Dermis microvascular lymphatic vessel endothelial cell (primary cell): ENCODE measurements around the gene PM20D2. TPM values are rescaled to one million over a fixed set of nuclear protein-coding genes. Genes with fewer than 3 reads are reported as not detected.
"Not testable (repeated sequence)": the region's sequence is repeated elsewhere in the genome, so short reads cannot be mapped to it uniquely, and the experiment has no call there.

Source experiments
- DNase-seq, 2 donors: peaks; one replicate each; pipeline versions ENCODE4 v3.0.0 to v3.0.0-alpha.2; 2010; ENCODE audit warnings: low read depth in 2 of 2
- total RNA-seq: library from RNA; depleted of rRNA; stranded (reverse); fragments of >200 nt; gene quantifications from 2 replicates; pipeline ENCODE4 v1.2.1, GENCODE V29; 2014

The PM20D2 gene, protein sequence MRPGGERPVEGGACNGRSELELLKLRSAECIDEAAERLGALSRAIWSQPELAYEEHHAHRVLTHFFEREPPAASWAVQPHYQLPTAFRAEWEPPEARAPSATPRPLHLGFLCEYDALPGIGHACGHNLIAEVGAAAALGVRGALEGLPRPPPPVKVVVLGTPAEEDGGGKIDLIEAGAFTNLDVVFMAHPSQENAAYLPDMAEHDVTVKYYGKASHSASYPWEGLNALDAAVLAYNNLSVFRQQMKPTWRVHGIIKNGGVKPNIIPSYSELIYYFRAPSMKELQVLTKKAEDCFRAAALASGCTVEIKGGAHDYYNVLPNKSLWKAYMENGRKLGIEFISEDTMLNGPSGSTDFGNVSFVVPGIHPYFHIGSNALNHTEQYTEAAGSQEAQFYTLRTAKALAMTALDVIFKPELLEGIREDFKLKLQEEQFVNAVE
- 2.7 and 5.4 TPM in 2 replicates for total RNA-seq

DNA sequence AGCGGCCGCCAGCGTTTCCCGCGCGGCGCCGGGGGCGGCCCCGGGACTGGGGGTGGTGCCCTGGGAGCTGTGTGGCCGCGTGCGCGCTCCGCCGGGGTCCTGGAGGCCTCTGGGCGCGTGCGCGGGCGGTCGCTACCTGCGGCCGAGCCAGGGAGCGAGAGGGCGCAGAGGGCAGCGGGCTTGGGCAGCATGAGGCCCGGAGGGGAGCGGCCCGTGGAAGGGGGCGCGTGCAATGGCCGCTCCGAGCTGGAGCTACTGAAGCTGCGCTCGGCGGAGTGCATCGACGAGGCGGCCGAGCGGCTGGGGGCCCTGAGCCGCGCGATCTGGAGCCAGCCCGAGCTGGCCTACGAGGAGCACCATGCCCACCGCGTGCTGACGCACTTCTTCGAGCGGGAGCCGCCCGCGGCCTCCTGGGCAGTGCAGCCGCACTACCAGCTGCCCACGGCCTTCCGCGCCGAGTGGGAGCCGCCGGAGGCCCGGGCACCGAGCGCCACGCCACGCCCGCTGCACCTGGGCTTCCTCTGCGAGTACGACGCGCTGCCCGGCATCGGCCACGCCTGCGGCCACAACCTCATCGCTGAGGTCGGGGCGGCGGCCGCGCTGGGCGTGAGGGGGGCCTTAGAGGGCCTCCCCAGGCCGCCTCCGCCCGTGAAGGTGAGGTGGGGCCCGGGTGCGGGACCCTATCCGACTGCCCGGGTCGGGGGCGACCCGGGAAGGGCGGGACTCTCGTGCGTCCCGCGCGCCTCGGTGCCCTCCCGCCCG is at the start of gene PM20D2:
Gene PM20D2, plus strand, starts transcription at position 100 of the 762 bp plus-strand sequence. Its CDS starts 90 bp downstream, at position 190.
- peak in 1 of 2 donors; percentile 52 for DNase-seq

DNA sequence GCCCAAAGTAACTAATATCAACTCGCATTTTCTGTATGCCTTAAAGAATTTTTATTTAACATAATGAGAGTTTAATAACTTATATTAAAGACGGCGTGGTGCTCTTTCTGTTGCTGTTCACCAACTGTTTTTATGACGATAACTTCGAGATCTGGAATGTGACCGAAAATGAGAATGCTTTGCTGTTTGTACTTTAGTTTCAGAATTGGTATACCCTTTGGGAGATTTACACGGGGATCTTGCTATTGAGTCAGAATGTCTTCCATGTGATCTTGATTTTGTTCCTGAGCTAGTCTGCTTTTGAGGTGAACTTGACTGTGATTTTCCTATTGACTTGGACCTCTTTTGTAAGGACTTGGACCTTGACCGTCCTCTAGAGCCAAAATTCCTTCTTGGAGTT is 47.4 kb upstream of the PM20D2 start:
- no peak for DNase-seq

DNA sequence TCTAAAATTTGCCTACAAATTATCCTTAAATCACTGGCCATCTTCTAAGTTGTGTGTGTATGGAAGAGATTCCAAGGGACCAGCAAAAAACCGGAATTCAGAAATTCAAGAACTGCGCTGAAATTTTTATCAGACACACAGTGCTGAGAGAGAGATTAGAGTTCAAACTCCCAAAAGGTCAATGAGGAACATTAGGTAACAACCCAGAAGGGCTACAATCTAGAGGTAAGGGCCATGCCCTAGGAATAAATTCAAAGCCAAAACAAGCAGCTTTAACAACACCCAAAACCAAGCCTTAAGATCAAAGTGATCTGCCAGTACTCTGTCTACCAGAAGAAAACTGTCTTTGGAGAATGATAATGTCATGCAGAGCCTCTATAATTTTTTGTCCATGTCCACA is 45.7 kb upstream of the PM20D2 start:
- no peak for DNase-seq

DNA sequence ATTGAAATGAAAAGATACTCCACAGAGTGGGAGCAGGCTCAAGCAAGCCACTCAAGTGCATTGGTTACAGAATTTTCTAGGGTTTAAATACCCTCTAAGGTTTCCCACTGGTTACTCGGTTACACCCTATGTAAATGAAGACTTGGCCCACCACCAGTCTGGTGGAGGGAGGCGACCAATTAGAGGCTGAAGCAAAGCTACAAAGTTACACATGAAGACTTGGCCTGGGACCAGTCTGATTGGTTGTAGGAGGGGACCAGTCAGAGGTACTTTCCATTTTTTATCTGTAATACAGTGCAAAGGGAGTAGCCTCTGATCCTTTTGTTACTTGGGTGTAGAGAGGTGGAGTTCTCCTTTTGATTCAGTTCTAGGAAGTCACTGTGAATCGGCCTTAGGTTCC is 35.6 kb upstream of the PM20D2 start:
- DNase-seq = no peak

DNA sequence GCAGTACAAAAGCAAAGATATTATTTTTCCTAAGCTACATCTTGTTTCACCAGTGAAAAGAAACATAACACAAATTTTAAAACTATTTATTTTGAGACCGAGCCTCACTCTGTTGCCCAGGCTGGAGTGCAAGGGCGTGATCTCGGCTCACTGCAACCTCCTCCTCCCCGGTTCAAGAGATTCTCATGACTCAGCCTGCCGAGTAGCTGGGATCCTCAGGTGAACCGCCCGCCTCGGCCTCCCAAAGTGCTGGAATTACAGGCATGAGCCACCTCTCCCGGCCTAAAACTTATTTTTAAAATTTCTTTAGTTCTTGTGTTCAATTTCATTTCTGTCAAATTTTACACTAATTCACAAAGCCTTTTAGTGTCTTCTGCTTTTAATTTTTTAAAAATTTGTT is 33.9 kb upstream of the PM20D2 start:
- DNase-seq = no peak

DNA sequence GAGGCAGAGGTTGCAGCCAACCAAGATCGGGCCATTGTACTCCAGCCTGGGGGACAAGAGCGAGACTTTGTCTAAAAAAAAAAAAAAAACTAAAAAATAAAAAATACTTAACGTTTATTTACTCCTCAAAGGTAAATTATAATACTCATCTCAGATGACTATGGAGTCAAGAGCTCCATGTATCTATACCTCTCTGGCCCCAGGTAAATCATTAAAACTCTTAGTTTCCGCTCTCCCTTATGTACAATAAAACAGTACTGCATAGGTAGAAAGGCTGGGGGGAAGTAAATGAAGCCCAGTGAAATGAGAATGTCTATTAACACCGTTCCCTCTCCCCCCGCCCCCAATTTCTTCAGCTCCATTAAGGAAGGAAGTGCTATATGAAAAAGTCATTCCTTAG is 29.2 kb upstream of the PM20D2 start:
- DNase-seq = no peak

DNA sequence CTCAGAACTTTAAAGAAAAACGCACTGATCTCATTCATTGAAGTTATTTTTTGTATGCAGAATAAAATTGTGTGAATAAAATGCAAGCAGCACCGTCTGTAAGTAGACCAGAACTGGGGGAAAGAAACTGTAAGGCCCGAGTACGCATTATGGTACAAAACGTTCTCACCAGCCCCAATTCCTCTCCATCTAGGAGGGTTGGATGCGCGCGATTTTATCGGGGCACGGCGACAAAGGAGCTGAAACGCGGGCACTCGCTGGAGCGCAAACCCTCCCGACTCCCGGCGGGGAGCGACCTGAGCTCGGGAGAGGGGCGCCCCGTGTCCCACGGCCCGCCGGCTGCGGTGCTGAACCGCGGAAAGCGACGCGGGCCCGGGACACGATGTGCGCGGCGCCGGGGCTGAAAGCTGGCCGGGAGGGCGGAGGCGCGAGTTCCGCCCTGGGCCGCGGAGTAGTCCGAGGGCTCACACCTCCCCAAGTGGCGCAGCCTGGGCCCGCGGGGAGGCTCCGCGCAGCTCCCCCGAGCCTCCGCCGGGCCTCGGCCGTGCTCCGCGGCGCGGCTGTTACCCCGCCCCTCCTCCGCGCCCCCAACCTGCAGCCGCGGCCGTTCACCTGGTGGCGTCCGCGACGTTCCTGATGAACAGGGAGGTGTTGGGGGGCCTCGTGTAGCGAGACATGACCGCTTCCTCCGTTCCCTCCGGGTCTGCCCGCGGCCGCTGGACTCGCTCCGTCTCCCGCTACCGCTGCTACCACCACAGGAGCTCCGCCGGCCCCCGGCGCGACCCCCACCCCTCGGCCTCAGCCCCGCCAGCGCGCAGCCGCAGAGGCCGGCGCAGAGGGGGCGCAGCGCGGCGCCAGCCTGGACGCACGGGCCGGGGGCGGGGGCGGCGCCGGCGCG is 28.4 kb upstream of the PM20D2 start, which contains the start of gene SRSF12:
Gene SRSF12, minus strand, starts transcription at position 861 of the 898 bp plus-strand sequence. Its CDS starts 184 bp downstream, at position 677.
- DNase-seq = peak; percentile 1 to 37

DNA sequence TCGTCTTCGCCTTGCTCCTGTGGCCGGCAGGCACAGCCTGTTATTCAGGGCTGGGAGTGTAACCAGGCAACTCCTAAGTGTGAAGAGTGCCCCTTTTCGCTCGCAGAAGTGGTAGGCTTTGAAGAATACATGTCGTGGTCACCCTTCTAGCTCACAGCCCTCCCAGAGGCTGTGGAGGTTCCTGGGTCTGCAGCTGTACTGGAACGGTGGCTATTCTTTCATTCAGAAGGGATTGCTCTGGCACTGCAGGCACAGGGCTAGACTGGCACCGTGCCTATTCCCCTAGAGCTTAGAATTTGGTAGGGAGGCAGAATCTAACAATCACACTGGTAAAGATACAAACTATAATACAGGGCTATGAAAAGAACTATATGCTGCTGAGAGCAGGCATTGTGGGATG is 26.9 kb upstream of the PM20D2 start:
- DNase-seq = no peak

DNA sequence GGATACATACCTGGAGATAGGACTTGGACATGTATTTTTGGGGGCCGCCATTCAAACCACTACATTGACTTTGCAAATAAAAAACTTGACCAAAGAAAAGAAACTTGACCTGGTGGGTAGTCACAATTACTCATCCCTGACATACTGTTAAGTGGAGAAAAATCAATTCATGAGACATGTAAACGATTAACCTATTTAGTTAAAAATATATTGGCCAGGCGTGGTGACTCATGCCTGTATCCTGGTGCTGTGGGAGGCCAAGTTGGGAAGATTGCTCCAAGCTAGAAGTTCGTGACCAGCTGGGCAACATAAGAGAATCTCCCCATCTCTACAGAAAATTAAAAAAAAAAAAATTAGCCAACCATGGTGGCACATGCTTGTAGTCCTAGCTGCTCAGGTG is 25.5 kb upstream of the PM20D2 start:
- DNase-seq = no peak

DNA sequence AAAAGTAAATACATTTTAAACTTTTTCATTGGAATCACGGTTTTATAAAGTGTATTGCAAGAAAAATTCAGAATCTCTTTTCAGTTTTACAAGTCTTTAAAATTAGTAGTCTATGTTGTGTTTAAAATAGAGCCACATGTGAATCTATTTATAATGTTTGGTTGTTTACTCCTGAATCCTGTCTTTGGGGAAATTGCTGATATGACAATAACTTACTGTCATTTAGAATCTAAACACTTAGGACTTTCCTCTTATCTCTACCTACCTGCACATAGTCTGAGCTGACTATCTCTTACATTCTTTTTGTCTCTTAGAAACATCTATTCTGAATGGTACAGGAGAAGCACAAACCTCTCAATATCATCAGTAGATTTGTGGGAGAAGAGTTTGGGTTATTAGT is 23.9 kb upstream of the PM20D2 start:
- no peak for DNase-seq

DNA sequence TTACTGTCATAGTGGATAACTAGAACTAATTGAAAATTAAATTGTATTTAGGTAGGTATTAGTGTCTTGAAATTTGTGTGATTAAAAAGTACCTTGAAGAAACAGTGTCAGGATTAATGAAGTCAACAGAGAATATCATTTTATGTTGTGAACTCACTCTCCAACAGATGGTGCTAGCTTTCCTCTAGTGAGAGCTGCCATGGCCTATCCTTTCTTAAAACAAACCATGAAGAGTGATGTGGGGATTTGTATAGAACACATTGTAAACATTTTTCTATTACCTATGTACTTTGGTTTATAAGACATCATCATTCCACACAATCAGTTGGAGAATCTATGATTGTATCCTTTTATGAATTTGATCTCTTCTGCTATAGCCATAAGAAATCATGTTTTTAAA is 23.2 kb upstream of the PM20D2 start:
- DNase-seq = peak; percentile 21 to 53

DNA sequence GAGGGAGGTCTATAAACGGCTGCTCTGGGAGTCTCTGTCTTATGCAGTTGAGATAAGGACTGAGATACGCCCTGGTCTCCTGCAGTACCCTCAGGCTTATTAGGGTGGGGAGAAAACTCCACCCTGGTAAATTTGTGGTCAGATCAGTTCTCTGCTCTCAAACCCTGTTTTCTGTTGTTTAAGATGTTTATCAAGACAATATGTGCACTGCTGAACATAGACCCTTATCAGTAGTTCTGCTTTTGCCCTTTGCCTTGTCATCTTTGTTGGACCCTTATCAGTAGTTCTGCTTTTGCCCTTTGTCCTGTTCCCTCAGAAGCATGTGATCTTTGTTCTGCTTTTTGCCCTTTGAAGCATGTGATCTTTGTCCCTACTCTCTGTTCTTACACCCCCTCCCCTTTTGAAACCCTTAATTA is 17.6 kb upstream of the PM20D2 start:
- DNase-seq = not testable (repeated sequence)

DNA sequence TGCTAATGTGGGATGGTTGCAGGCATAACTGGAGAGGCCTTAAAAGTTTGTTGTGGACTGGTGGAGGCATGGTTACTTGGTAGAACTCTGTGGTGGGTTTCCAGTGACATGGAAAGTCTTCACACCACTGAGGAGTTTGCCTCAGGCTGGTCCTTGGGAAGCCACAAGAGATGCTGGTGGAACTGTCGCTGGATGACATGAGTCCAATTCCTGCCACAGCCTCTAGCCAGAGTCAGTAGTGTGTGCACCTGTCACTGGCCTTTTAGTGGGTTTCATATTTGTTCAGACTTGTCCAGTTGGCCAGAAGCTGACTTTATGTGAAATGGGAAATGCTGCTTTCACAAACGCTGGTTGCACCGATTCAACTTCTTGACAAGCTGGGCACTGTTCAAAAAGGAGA is 14.3 kb upstream of the PM20D2 start:
- DNase-seq = no peak

DNA sequence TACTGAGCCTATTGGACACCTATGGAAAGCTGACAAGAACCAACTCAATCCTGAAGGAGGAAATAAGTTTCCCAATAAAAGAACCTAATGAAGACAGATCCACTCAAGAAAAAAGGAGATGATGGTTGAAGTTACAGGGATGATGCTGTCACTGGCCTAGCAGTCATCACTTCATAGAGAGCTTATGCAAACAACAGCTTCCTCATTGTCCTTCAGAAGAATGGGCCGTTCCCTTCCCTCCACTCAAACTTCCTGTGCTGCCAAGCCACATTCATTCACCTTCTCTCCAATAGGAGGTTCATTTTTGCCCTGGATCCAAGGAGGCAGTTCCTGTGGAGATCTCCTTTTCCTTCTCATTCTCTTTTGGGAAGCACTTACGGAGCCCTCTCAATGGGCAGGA is 13.8 kb upstream of the PM20D2 start:
- DNase-seq = no peak

DNA sequence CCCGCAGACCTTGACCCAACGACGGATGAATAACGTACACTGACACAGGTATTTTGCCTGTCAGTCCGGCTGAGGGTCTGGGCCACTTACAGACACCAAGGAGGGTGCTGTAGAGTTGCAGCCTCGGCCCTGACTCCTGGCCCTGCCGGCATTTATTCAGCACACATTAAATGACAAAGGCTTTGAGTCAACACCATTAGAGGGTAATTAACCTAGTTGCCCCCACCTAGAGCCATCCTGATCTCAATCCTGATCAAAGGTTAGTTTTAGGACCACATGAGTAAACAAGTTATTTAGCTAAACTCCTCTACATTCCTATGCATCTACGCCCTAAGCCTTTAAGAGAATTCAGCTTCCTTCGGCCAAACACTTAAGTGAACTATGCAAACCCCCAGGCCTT is 11.9 kb upstream of the PM20D2 start:
- DNase-seq = no peak

DNA sequence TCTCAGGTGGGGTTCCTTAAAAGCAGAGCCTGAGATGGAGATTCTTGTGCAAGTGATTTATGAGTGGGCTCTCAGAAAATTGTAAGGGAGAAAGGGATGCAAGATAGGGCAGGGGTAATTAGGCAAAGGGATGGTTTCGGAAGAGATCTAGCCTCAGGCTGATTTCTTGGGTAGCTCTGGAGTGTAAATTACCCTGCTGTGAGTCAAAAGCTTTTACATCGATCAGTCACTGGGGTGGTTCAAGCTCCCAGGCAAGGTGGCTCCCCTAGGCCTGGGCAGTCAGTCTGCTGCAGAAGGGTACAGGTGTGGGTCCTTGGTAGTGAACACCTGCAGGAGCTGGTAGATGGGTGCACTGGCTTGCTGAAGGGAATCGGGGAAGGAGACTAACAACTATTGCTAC is 11.1 kb upstream of the PM20D2 start:
- DNase-seq = no peak

DNA sequence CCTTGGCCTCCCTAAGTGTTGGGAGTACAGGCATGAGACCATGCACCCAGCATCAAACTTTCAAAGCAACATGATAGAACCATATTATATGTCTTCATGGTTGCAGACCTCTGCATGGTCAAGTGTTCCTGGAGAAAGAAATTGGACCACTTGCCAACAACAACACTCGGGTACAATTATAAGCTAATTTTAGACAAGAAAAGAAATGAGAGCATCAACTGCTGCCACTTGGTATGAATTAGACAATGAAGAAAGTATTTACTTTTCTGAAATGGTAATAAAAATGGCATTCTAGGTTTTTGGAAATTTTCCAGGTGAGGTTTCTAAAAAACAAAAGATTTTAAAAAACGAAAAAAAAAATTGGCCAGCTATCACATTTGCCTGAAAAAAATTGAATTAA is 7.7 kb upstream of the PM20D2 start:
- peak in 1 of 2 donors; percentile 15 for DNase-seq

DNA sequence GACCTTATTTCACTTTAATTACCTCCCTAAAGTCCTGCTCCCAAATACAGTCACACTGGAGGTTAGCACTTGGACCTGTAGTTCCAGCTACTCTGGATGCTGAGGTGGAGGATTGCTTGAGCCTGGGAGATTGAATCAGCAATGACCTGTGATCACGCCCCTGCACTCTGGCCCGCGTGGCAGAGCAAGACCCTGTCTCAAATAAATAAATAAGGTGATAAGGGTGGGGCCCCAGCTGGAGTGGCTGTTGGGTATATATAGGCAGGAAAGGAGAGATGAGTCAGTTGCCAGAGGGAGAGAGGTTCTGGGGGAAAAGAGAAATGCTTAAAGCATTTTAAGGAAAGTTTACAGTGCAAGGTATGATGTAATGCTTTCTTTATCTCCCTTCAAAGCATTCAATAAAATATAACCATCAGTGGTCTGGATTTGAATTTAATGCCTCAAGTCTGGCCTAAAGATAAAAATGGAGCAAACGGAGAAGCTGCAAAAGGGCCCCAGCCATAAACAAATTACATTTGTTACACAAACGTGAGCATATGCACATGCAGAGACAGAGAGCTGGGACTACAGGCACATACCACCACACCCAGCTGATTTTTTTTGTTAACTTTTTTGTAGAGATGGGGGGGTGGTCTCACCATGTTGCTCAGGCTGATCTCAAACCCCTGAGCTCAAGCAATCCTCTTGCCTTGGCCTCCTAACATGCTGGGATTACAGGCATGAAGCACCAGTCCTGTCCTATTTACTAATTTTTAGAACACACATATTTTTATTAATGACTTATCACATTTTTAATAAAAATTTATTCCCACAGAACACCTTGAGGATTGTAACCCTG is 6.1 kb upstream of the PM20D2 start:
- DNase-seq = no peak

DNA sequence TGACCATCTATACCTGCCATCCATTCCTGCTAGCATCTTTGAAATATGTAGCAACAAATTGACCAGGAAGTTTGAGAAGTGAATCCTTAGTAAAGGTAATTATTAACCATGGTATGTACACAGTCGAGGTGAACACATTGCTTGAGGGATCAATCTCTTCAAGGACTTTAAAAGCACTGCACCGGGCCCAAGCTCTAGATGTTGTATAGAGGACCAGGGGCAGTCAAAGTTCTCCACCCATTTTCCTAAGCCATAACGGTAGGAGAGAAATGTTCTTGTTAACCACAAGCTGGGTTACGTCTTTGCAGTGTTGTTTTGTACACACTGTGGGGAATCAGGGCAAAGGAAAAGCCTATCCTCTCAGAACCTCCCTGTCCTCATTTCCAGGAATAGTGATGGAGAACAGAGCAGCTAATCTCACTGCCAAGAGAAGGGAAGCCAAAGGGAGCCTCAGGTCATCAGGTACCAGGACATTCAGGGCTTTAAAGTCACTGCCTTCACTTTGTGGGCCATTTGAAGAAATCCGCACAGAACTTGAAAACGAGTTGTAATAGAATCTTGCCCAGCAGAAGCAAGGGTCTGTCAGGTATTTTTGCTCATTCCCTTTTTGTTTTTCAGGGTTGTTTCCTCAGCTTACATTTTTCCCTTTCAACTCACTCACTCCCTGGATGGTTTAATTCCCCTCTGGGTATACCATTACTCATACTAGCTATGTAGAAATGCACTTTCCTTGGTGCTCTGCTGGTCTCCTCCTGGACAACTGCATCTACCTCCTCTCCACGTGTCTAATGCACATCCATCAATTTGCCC is 5.3 kb upstream of the PM20D2 start:
- DNase-seq = no peak

DNA sequence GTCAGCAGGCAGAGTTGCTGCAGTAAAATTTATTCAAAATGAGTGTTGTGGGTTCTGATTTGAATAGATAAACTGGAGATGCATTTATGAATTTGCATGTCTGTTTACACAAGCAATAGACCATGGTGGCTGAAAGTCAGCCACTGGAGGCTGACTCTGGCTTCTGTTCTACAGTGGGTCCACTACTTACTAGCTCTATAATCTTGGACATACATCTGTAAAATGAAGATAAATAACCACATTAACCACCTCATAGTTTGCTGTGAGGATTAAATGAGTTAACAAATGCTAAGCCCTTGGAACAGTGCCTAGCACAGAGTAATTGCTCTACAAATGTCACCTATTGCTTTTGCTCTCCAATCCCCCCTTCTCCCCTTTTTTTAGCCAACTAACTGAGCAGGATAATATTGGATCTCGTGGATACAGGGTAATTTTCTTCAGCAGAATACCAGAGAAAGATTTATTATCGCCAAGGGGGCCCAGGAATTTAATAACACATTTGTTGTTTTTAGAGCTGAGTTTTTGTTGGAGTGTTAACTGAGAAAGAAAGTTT is 1.4 kb upstream of the PM20D2 start:
- no peak for DNase-seq
